Non-pigmented ciliary epithelial cell (primary cell): ENCODE measurements around the gene GAA.

Experiments
- DNase-seq: peaks from one replicate; pipeline ENCODE4 v3.0.0-alpha.2; 2010; ENCODE audit warnings: low read depth

The GAA gene

GRCh38 chr17:80101011-80101945 is at the start of gene GAA:
GAA (plus strand) TSS chr17:80101581; CDS start chr17:80104587, 3,006 bp downstream.
- DNase-seq = no peak

GRCh38 chr17:80051681-80052080 is 49.7 kb upstream of the GAA start:
- DNase-seq = no peak

GRCh38 chr17:80053102-80053501 is 48.3 kb upstream of the GAA start:
- DNase-seq = no peak

- no peak for DNase-seq
These were observed 45.8 kb upstream of the GAA start for GRCh38 chr17:80055597-80055996.

- no peak for DNase-seq
These were observed 42.9 kb upstream of the GAA start for GRCh38 chr17:80058311-80058955.

GRCh38 chr17:80060644-80061043 is 40.7 kb upstream of the GAA start:
- no peak for DNase-seq

- DNase-seq = no peak
These were observed 40.0 kb upstream of the GAA start for GRCh38 chr17:80061421-80061820.

- DNase-seq = no peak
These were observed 37.4 kb upstream of the GAA start for GRCh38 chr17:80063830-80064585.

GRCh38 chr17:80064696-80065095 is 36.7 kb upstream of the GAA start:
- no peak for DNase-seq

GRCh38 chr17:80065478-80066170 is 35.8 kb upstream of the GAA start:
- DNase-seq = no peak

GRCh38 chr17:80067393-80067986 is 33.9 kb upstream of the GAA start:
- no peak for DNase-seq

GRCh38 chr17:80068301-80069222 is 32.8 kb upstream of the GAA start:
- peak; percentile 37 for DNase-seq

- DNase-seq = no peak
These were observed 30.8 kb upstream of the GAA start for GRCh38 chr17:80070375-80071115.

- no peak for DNase-seq
These were observed 30.1 kb upstream of the GAA start for GRCh38 chr17:80071116-80071841.

- no peak for DNase-seq
These were observed 29.0 kb upstream of the GAA start for GRCh38 chr17:80072410-80072809.

GRCh38 chr17:80080081-80080480 is 21.3 kb upstream of the GAA start:
- DNase-seq = no peak

GRCh38 chr17:80081596-80081995 is 19.8 kb upstream of the GAA start:
- no peak for DNase-seq

GRCh38 chr17:80082403-80083135 is 18.8 kb upstream of the GAA start:
- peak; percentile 28 for DNase-seq
